GM12873 (cell line): ENCODE data around the gene PRELID2.

Source experiments
- TF ChIP-seq, protein P1 (sequence below): IDR thresholded peaks from 2 replicates; pipeline ENCODE4 v1.5.1; 2012; ENCODE audit warnings: low read depth, mild to moderate bottlenecking, moderate library complexity, low read length, control low read depth; ENCODE audit not compliant: insufficient read depth; ENCODE audit errors: missing control alignments

Gene PRELID2

DNA sequence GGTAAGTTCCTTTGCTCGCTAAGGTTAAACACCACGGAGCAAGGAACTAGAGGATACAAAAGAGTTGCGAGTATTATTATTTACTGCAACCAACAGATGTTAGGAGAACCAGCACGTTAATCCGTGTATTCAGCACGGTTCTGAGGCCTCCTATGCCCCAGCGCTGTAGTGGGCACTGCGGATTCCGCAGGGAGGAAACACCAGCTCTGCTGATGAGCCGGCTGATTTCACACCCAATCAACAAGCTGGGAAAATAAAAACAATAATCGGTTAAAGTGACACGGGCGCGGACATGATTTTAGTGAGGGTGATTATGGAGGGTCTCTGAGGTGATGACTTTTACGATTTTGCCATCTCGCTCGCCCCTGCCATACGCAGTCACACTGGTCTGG lies 702 bp upstream of the PRELID2 start:
- TF ChIP-seq, protein P1, sequence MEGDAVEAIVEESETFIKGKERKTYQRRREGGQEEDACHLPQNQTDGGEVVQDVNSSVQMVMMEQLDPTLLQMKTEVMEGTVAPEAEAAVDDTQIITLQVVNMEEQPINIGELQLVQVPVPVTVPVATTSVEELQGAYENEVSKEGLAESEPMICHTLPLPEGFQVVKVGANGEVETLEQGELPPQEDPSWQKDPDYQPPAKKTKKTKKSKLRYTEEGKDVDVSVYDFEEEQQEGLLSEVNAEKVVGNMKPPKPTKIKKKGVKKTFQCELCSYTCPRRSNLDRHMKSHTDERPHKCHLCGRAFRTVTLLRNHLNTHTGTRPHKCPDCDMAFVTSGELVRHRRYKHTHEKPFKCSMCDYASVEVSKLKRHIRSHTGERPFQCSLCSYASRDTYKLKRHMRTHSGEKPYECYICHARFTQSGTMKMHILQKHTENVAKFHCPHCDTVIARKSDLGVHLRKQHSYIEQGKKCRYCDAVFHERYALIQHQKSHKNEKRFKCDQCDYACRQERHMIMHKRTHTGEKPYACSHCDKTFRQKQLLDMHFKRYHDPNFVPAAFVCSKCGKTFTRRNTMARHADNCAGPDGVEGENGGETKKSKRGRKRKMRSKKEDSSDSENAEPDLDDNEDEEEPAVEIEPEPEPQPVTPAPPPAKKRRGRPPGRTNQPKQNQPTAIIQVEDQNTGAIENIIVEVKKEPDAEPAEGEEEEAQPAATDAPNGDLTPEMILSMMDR: no peak

DNA sequence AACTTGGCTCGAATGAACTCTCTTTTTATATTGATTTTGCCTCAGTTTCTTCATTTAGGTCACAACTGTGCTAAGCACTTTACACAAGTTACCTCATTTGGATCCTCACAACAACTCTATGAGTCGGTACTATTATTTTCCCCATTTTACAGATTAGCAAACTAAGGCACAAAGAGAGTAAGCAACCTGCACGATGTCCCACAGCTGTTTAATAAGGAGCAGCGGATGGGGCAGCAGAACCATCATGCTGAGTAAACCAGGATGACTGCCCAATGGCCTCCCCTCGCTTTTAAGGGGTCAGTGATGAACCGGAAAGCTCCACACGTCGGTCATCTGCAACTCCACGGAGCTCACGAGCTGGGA lies 607 bp downstream of the PRELID2 start:
- TF ChIP-seq, protein P1: no peak

DNA sequence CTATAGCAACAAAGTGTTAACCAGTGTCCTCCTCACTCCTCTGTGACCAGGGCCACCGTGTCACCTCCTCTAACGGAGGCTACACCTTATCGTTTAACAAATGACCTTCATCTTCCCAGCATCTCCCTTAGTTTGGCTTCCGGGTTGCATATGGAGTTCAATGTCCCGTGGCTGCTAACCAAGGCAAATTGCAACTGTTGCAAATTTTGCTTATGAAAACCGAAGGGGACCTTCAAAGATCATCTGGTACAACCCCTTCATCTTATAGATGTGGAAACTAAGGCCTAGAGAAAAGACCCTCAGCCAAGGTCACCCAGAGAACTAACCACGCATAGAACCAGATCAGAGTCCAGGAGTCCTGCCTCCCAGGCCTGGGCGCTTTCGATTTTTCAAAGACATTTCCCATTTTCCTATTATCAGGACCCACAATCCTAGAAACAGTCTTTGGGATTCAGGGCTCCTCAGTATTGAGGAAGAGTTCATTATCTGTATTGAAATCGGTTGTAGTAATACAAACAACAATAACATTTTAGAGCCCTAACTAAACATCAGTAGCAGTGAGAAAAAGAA lies 1.4 kb downstream of the PRELID2 start:
- TF ChIP-seq, protein P1: no peak

DNA sequence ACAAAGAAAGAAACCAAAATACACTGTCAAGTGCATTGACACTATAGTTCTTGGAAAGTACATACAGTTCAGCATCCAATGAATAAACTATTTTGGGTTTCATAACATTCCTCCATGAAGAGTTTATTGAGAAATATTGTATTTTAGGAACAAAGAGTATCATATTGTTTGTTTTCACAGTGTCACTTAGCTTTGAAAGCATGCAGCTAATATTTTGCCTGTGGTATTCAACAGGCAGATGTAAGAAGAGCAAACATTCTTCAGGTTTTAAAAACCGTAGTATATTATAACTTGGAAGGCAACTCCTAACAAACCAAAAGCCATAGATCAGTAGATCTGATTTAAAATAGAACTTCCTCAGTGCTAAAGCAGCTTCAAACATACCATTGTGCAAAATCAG lies 4.5 kb downstream of the PRELID2 start:
- TF ChIP-seq, protein P1: no peak

DNA sequence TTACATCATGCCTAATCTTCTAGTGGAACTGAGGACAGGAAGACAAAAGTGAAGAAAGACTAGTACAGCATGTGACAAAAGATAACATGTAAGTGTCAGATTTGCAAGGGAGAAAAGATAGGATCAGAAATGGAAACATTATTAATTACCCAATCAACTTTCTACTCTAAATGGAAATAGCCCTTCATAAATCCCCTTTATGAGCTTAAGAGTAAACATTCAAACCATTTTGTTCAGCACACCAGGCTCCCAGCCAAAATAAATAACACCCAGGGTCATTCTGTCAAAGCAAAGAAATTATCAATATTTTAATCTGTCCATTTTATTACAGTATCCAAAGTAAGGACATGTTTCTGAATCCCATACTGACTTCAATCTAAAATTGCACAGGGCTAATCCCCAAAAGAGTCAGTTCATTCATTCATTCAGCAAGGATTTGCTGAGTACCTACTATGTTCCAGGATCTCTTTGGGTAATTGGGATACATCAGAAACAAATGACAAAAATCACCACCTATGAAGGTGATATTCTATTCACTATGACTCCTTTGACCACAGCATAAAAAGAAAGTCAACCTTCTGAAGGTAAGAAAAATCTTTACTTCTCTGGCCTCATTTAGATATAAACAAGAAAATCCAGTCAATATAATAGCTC lies 5.3 kb downstream of the PRELID2 start:
- TF ChIP-seq, protein P1: no peak

DNA sequence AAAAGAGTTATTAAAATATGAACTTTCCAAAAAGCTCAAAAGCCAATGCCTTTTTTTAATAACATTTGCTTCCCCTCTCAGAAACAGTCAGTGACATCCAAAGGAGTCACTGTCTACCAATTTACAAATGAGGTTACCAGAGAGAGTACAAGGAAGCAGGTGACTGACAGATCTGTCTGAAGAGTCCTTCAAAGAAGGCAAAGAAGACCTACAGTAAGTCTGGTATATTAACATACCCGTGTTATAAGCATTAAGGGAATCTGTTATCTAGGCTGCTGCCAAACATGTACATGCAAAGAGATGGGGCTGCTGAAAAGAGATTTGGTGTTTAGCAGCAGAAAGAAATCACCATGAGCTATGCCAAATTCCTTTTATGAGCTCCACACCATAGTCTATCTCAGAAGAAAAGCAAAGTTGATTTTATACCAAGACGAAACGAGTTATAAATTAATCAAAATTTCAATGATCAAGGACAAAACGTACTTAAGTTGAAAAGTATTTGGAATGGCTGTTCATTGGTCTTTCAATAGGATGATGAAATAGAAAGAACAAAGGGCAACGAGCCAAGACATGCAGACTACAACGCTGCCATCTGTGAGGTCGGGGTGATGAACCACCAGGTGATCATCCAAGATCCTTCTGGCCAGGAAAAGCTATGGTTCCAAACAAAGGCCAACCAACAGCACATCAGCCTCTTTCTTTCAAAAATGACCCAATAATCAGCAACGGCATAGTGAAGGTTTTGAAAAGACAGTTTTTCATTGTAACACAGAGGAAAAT lies 8.1 kb downstream of the PRELID2 start:
- TF ChIP-seq, protein P1: no peak

DNA sequence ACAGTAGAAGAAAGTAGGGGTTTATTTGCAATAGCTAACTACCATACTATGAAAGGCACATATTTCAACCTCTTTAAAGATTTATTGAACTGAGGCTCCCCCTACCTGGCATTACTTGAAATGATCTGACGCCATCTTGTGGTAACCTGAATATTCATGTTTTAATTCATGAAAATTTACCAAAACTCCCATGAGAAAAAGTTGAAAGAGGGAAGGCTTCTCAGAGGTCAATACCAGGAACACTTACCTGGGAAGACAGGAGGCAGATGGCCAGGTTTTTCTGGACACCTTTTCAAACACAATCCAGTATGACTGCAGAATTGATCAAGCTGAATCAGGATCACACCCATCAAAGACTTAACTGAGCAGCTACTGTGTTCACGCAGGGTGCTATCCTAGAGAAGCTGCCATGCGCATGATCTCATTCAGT lies 9.4 kb downstream of the PRELID2 start:
- TF ChIP-seq, protein P1: peak; percentile 67
